SH-SY5Y (cell line): ENCODE data around the gene ASB16.

Experiments
- GATA2 ChIP-seq: IDR thresholded peaks from 2 replicates; pipeline ENCODE4 v1.6.1; 2011; ENCODE audit warnings: mild to moderate bottlenecking, low read depth, low read length
- GATA3 ChIP-seq: IDR thresholded peaks from 2 replicates; pipeline ENCODE4 v1.6.1; 2011; ENCODE audit warnings: low read depth, mild to moderate bottlenecking, low read length, moderate library complexity

GRCh38 chr17:44218344-44219107 lies 48.0 kb downstream of the ASB16 start:
- TF ChIP-seq GATA2 (no peak), GATA3 (no peak)
